H9 (cell line): ENCODE results near the gene RNASEH2B. TPM values are rescaled to one million over a fixed set of nuclear protein-coding genes. Genes with fewer than 3 reads are reported as not detected.

Experiments used
- DNase-seq: peaks from one replicate; pipeline ENCODE4 v3.0.0-alpha.2; 2017
- H2AFZ ChIP-seq: one replicate; pipeline ENCODE4 v1.6.1; 2013; ENCODE audit warnings: mild to moderate bottlenecking, low read length, control low read depth, moderate library complexity
- H2AK5ac ChIP-seq: 2 replicates; pipeline ENCODE4 v1.6.1; 2013; ENCODE audit warnings: low read length, control low read depth, mixed read lengths; ENCODE audit not compliant: insufficient read length
- H2BK120ac ChIP-seq: one replicate; pipeline ENCODE4 v1.6.1; 2013; ENCODE audit warnings: low read depth, mild to moderate bottlenecking, low read length, control low read depth, inconsistent platforms; ENCODE audit not compliant: poor library complexity, severe bottlenecking
- H2BK12ac ChIP-seq: 2 replicates; pipeline ENCODE4 v1.6.1; 2013; ENCODE audit warnings: low read length, control low read depth, mixed read lengths, low read depth; ENCODE audit not compliant: insufficient read length
- H2BK15ac ChIP-seq: 2 replicates; pipeline ENCODE4 v1.6.1; 2013; ENCODE audit warnings: low read depth, low read length, control low read depth
- H2BK20ac ChIP-seq: one replicate; pipeline ENCODE4 v1.6.1; 2013; ENCODE audit warnings: low read depth, mild to moderate bottlenecking, low read length, control low read depth, inconsistent platforms; ENCODE audit not compliant: poor library complexity, severe bottlenecking
- H2BK5ac ChIP-seq: 2 replicates; pipeline ENCODE4 v1.6.1; 2013; ENCODE audit warnings: low read length, control low read depth, mixed read lengths; ENCODE audit not compliant: insufficient read length
- H3K14ac ChIP-seq: 2 replicates; pipeline ENCODE4 v1.6.1; 2013; ENCODE audit warnings: low read length, control low read depth; ENCODE audit not compliant: insufficient read depth
- H3K18ac ChIP-seq: 2 replicates; pipeline ENCODE4 v1.6.1; 2013; ENCODE audit warnings: low read depth, mild to moderate bottlenecking, mixed read lengths, low read length, control low read depth; ENCODE audit not compliant: insufficient read length
- H3K23ac ChIP-seq: 2 replicates; pipeline ENCODE4 v1.6.1; 2013; ENCODE audit warnings: low read length, control low read depth, mixed read lengths, low read depth; ENCODE audit not compliant: insufficient read length
- H3K23me2 ChIP-seq: 2 replicates; pipeline ENCODE4 v1.6.1; 2013; ENCODE audit warnings: low read depth, mild to moderate bottlenecking, mixed read lengths, low read length, control low read depth; ENCODE audit not compliant: insufficient read length, poor library complexity, severe bottlenecking
- H3K27ac ChIP-seq: 2 replicates; pipeline ENCODE4 v1.5.1; 2013; ENCODE audit warnings: low read length, control low read depth, mixed read lengths, low read depth; ENCODE audit not compliant: insufficient read length
- H3K27me3 ChIP-seq: 2 replicates; pipeline ENCODE4 v1.6.1; 2013; ENCODE audit warnings: low read length, control low read depth, inconsistent platforms; ENCODE audit not compliant: insufficient read depth
- H3K4ac ChIP-seq: 2 replicates; pipeline ENCODE4 v1.6.1; 2013; ENCODE audit warnings: low read depth, mild to moderate bottlenecking, control low read depth, inconsistent platforms, low read length, moderate library complexity
- H3K4me1 ChIP-seq: 2 replicates; pipeline ENCODE4 v1.6.1; 2013; ENCODE audit warnings: low read length, control low read depth, inconsistent platforms; ENCODE audit not compliant: insufficient read depth
- H3K4me2 ChIP-seq: 2 replicates; pipeline ENCODE4 v1.6.1; 2013; ENCODE audit warnings: low read length, control low read depth, mixed read lengths; ENCODE audit not compliant: insufficient read length, insufficient read depth
- H3K56ac ChIP-seq: 2 replicates; pipeline ENCODE4 v1.6.1; 2013; ENCODE audit warnings: low read depth, mild to moderate bottlenecking, mixed read lengths, low read length, control low read depth; ENCODE audit not compliant: insufficient read length
- H3K79me1 ChIP-seq: 2 replicates; pipeline ENCODE4 v1.6.1; 2013; ENCODE audit warnings: low read depth, mild to moderate bottlenecking, moderate library complexity, low read length, control low read depth, inconsistent platforms; ENCODE audit not compliant: insufficient read depth, poor library complexity, severe bottlenecking
- H3K79me2 ChIP-seq: 2 replicates; pipeline ENCODE4 v1.6.1; 2013; ENCODE audit warnings: low read length, control low read depth, inconsistent platforms; ENCODE audit not compliant: insufficient read depth
- H3K9ac ChIP-seq: 2 replicates; pipeline ENCODE4 v1.6.1; 2013; ENCODE audit warnings: low read length, control low read depth, mixed read lengths; ENCODE audit not compliant: insufficient read length; ENCODE audit errors: extremely low read depth
- H3K9me3 ChIP-seq: one replicate; pipeline ENCODE4 v1.6.1; 2013; ENCODE audit warnings: low read depth, low read length, inconsistent platforms; ENCODE audit not compliant: control insufficient read depth
- H3T11ph ChIP-seq: one replicate; pipeline ENCODE4 v1.6.1; 2013; ENCODE audit warnings: mild to moderate bottlenecking, low read length, control low read depth, inconsistent platforms
- H4K20me1 ChIP-seq: one replicate; pipeline ENCODE4 v1.6.1; 2013; ENCODE audit not compliant: control insufficient read depth, insufficient read length, insufficient read depth
- H4K5ac ChIP-seq: 2 replicates; pipeline ENCODE4 v1.6.1; 2013; ENCODE audit warnings: low read depth, mild to moderate bottlenecking, mixed read lengths, low read length, control low read depth; ENCODE audit not compliant: insufficient read length
- H4K8ac ChIP-seq: replicated peaks from 2 replicates; pipeline ENCODE4 v1.6.1; 2013; ENCODE audit warnings: low read length, control low read depth, mixed read lengths, low read depth; ENCODE audit not compliant: insufficient read length
- H4K91ac ChIP-seq: 2 replicates; pipeline ENCODE4 v1.6.1; 2013; ENCODE audit warnings: low read depth, mild to moderate bottlenecking, moderate library complexity, mixed read lengths, low read length, control low read depth; ENCODE audit not compliant: insufficient read length
- H3K27ac Mint-ChIP-seq, 3 experiments: 2 replicates in 2 of 3; 3 replicates in 1 of 3; pipeline ENCODE4 v1.8.0; 2020 to 2021; ENCODE audit warnings: mixed read lengths in 3 of 3, mild to moderate bottlenecking in 1 of 3, moderate library complexity in 1 of 3
- H3K27me3 Mint-ChIP-seq: 2 replicates; pipeline ENCODE4 v1.8.0; 2021; ENCODE audit warnings: low read depth, mild to moderate bottlenecking, moderate library complexity, mixed read lengths
- H3K36me3 Mint-ChIP-seq, 3 experiments: 2 replicates in 2 of 3; 3 replicates in 1 of 3; pipeline ENCODE4 v1.8.0; 2020 to 2021; ENCODE audit warnings: low read depth in 3 of 3, mixed read lengths in 3 of 3; ENCODE audit not compliant: insufficient read depth in 1 of 3
- H3K4me1 Mint-ChIP-seq, 2 experiments: 2 replicates each; pipeline ENCODE4 v1.8.0; 2020; ENCODE audit warnings: mixed read lengths in 2 of 2
- H3K4me3 Mint-ChIP-seq, 2 experiments: 2 replicates in 1 of 2; 3 replicates in 1 of 2; pipeline ENCODE4 v1.8.0; 2020 to 2021; ENCODE audit warnings: mild to moderate bottlenecking in 2 of 2, mixed read lengths in 2 of 2, moderate library complexity in 1 of 2
- H3K9me3 Mint-ChIP-seq, 2 experiments: 2 replicates in 1 of 2; 3 replicates in 1 of 2; pipeline ENCODE4 v1.8.0; 2020; ENCODE audit warnings: mild to moderate bottlenecking in 2 of 2, mixed read lengths in 2 of 2, moderate library complexity in 1 of 2
- CTCF ChIP-seq: fragments of 200-600 bp; sonication (generic); conservative IDR thresholded peaks from 3 replicates; pipeline ENCODE4 v1.8.0; 2021; ENCODE audit warnings: antibody characterized with exemption, mild to moderate bottlenecking
- WGBS: extraction: QIAGEN DNeasy Blood & Tissue Kit; methylation state at CpG from one replicate; pipeline ENCODE4 v1.1.7; 2013; ENCODE audit warnings: missing lambda C conversion rate, low lambda C conversion rate, mixed read lengths; ENCODE audit not compliant: insufficient read length; ENCODE audit errors: extremely low coverage; 5-methylcytosine and 5-hydroxymethylcytosine counted together
- total RNA-seq: library from RNA; stranded (reverse); gene quantifications from 2 replicates; pipeline ENCODE4 v1.2.1, GENCODE V29; 2021

The RNASEH2B gene
- total RNA-seq, 1 experiment from 2014 or later: 53.9 TPM

- Histone ChIP-seq H3K56ac (no peak overlapping the region), H3K27me3 (no peaks in the 10 kb centered on the region)
- WGBS: no CpG with 5 or more reads among the region's 4 CpGs
Measured at GRCh38 chr13:51005566-51005965, 96.0 kb downstream of the RNASEH2B start.

More at GRCh38 chr13:51005566-51005965, 96.0 kb downstream of the RNASEH2B start:
- no peaks in the 10 kb centered on the region for H3K9me3 ChIP-seq
- H3K4me2 ChIP-seq: no peak overlapping the region
- H3K9me3 Mint-ChIP-seq: no peaks in the 10 kb centered on the region
- H2BK12ac ChIP-seq: no peak overlapping the region
- no peak overlapping the region for H3K14ac ChIP-seq
- no peak overlapping the region for H2BK15ac ChIP-seq
- no peak overlapping the region for H3K4me3 Mint-ChIP-seq
- no peak overlapping the region for H3K18ac ChIP-seq
- no peak for DNase-seq
- H3K4ac ChIP-seq: no peak overlapping the region
- TF ChIP-seq CTCF: no peak
- no peak overlapping the region for H2AK5ac ChIP-seq
- H3K36me3 Mint-ChIP-seq: no peaks in the 10 kb centered on the region
- no peak overlapping the region for H4K8ac ChIP-seq
- no peak overlapping the region for H3K9ac ChIP-seq
- no peaks in the 10 kb centered on the region for H3K79me2 ChIP-seq
- H3K4me1 Mint-ChIP-seq: peaks cover 22% of the 10 kb centered on the region in 2 experiments
- no peak overlapping the region for H3K23ac ChIP-seq
- no peaks in the 10 kb centered on the region for H4K20me1 ChIP-seq
- no peak overlapping the region for H4K91ac ChIP-seq
- peaks cover 3% of the 10 kb centered on the region for H3K27me3 Mint-ChIP-seq
- H2BK20ac ChIP-seq: no peak overlapping the region
- no peaks in the 10 kb centered on the region for H3K23me2 ChIP-seq
- no peak overlapping the region for H2BK120ac ChIP-seq
- H3K79me1 ChIP-seq: no peaks in the 10 kb centered on the region
- no peak overlapping the region for H3T11ph ChIP-seq
- no peak overlapping the region for H3K27ac Mint-ChIP-seq
- 0 out of 2 replicates have a peak, but pooled peaks cover 1% of the 10 kb centered on the region for H3K4me1 ChIP-seq
- H2AFZ ChIP-seq: no peak overlapping the region
- H3K27ac ChIP-seq: no peak overlapping the region
- no peak overlapping the region for H2BK5ac ChIP-seq
- H4K5ac ChIP-seq: no peak overlapping the region

Other genes starting within 250 kb of the RNASEH2B start
- 1.5 and 1.8 TPM in 2 replicates for gene DLEU7, start 66.1 kb upstream of the RNASEH2B start, total RNA-seq
- 16.5 and 18.1 TPM in 2 replicates for gene C13orf42, start 201.5 kb downstream of the RNASEH2B start, total RNA-seq